Neural cell (in vitro differentiated cells): ENCODE results near the gene ZFP90.

Experiments used
- EP300 ChIP-seq: fragments of 450-650 bp; conservative IDR thresholded peaks from 2 replicates; pipeline ENCODE4 v1.6.1; 2014; ENCODE audit warnings: antibody characterized with exemption, mild to moderate bottlenecking, moderate library complexity; ENCODE audit not compliant: poor library complexity, severe bottlenecking
- EZH2 ChIP-seq: fragments of 200-600, 300-800 bp; shearing (Covaris generic), sonication (generic); IDR thresholded peaks from 2 replicates; pipeline ENCODE4 v1.6.1; 2014; ENCODE audit warnings: antibody characterized with exemption, low read length, borderline replicate concordance, mild to moderate bottlenecking; ENCODE audit not compliant: insufficient read depth, poor library complexity, severe bottlenecking
- MXI1 ChIP-seq: fragments of 450-650 bp; conservative IDR thresholded peaks from 2 replicates; pipeline ENCODE4 v1.6.1; 2014; ENCODE audit warnings: antibody characterized with exemption, mild to moderate bottlenecking; ENCODE audit not compliant: poor library complexity, severe bottlenecking
- POLR2AphosphoS5 ChIP-seq: IDR thresholded peaks from 2 replicates; pipeline ENCODE4 v1.6.1; 2012
- RAD21 ChIP-seq: fragments of 450-650 bp; conservative IDR thresholded peaks from 2 replicates; pipeline ENCODE4 v1.6.1; 2014; ENCODE audit warnings: antibody characterized with exemption, mild to moderate bottlenecking, moderate library complexity
- REST ChIP-seq: IDR thresholded peaks from 2 replicates; pipeline ENCODE4 v1.6.1; 2012; ENCODE audit warnings: borderline replicate concordance
- SMC3 ChIP-seq: fragments of 450-650 bp; conservative IDR thresholded peaks from 2 replicates; pipeline ENCODE4 v1.6.1; 2014; ENCODE audit warnings: antibody characterized with exemption, mild to moderate bottlenecking, moderate library complexity; ENCODE audit not compliant: poor library complexity
- TAF1 ChIP-seq: IDR thresholded peaks from 2 replicates; pipeline ENCODE4 v1.6.1; 2012; ENCODE audit warnings: low read depth
- TF ChIP-seq, protein P1 (sequence below): fragments of 450-650 bp; IDR thresholded peaks from 2 replicates; pipeline ENCODE4 v1.5.1; 2014; ENCODE audit warnings: antibody characterized with exemption, mild to moderate bottlenecking, moderate library complexity; ENCODE audit not compliant: poor library complexity, severe bottlenecking

DNA sequence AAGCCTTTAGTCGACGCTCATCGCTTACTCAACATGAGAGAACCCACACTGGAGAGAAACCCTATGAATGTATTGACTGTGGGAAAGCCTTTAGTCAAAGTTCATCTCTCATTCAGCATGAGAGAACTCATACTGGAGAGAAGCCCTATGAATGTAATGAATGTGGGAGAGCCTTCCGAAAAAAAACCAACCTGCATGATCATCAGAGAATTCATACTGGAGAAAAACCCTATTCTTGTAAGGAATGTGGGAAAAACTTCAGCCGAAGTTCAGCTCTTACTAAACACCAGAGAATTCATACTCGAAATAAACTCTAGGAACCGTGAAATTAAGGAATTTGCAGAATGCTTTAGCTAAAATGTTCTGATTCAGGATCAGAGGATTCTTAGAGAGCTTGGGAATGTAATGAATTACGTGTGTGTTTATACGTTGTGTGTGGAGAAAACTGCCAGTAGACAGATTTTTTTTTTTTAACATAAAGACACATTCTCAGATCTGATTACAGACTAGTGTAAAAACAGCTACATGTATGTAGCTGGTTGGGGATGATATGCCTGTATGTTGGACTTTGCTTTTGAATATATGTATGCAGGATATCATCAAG is 25.4 kb downstream of the ZFP90 start:
- TF ChIP-seq, protein P1, sequence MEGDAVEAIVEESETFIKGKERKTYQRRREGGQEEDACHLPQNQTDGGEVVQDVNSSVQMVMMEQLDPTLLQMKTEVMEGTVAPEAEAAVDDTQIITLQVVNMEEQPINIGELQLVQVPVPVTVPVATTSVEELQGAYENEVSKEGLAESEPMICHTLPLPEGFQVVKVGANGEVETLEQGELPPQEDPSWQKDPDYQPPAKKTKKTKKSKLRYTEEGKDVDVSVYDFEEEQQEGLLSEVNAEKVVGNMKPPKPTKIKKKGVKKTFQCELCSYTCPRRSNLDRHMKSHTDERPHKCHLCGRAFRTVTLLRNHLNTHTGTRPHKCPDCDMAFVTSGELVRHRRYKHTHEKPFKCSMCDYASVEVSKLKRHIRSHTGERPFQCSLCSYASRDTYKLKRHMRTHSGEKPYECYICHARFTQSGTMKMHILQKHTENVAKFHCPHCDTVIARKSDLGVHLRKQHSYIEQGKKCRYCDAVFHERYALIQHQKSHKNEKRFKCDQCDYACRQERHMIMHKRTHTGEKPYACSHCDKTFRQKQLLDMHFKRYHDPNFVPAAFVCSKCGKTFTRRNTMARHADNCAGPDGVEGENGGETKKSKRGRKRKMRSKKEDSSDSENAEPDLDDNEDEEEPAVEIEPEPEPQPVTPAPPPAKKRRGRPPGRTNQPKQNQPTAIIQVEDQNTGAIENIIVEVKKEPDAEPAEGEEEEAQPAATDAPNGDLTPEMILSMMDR, result no peak
- TF ChIP-seq TAF1 (no peak), RAD21 (no peak), POLR2AphosphoS5 (no peak), EP300 (no peak), SMC3 (no peak), EZH2 (no peak), REST (no peak), MXI1 (no peak)
